K562 (cell line): Measurements from ENCODE around the gene RNF2. TPM values are rescaled to one million over a fixed set of nuclear protein-coding genes. Genes with fewer than 3 reads are reported as not detected.

Experiments used
- ATF7 ChIP-seq: fragments of 450-650 bp; IDR thresholded peaks from 2 replicates; pipeline ENCODE4 v1.7.1; 2014; ENCODE audit warnings: mild to moderate bottlenecking, moderate library complexity
- ELF2 ChIP-seq: fragments of 250-450 bp; sonication (Bioruptor Pico); IDR thresholded peaks from 2 replicates; pipeline ENCODE4 v1.5.0; 2021; ENCODE audit warnings: mild to moderate bottlenecking
- GTF2A2 ChIP-seq: IDR thresholded peaks from 2 replicates; pipeline ENCODE4 v1.6.1; 2016; ENCODE audit warnings: mild to moderate bottlenecking, missing genetic modification characterization, missing compliant biosample characterization
- ILF3 ChIP-seq: fragments of 450-650 bp; IDR thresholded peaks from 2 replicates; pipeline ENCODE4 v1.6.1; 2018; ENCODE audit warnings: antibody characterized with exemption, mild to moderate bottlenecking, moderate library complexity, borderline replicate concordance
- JUN ChIP-seq, 2 experiments: sonication (generic) in 1 of 2; formaldehyde crosslinking in 1 of 2; IDR thresholded peaks; 2 replicates each; pipeline versions ENCODE4 v1.6.1 to v1.8.0; 2012 to 2022; ENCODE audit warnings: borderline replicate concordance in 2 of 2, mild to moderate bottlenecking in 2 of 2, improper control_type of control experiment in 1 of 2, low read depth in 1 of 2, low read length in 1 of 2, missing genetic modification reagents in 1 of 2
- MYC ChIP-seq, 2 experiments: fragments of 250-450 bp in 1 of 2; sonication (Bioruptor Pico) in 1 of 2; IDR thresholded peaks; 2 replicates each; pipeline versions ENCODE4 v1.5.1 to v1.6.1; 2012 to 2021; ENCODE audit warnings: low read depth in 2 of 2, borderline replicate concordance in 1 of 2, improper control_type of control experiment in 1 of 2, low read length in 1 of 2, mild to moderate bottlenecking in 1 of 2, moderate library complexity in 1 of 2
- NFXL1 ChIP-seq: fragments of 450-650 bp; formaldehyde crosslinking; IDR thresholded peaks from 2 replicates; pipeline ENCODE4 v1.4.0; 2021; ENCODE audit warnings: mild to moderate bottlenecking
- PHF20 ChIP-seq: fragments of 450-650 bp; IDR thresholded peaks from 2 replicates; pipeline ENCODE4 v1.6.1; 2018; ENCODE audit not compliant: partially characterized antibody
- SIRT6 ChIP-seq: IDR thresholded peaks from one replicate; pipeline ENCODE4 v1.6.1; 2012; ENCODE audit warnings: low read depth, mild to moderate bottlenecking, control low read depth, inconsistent platforms, low read length, moderate library complexity
- SMAD3 ChIP-seq: fragments of 450-650 bp; formaldehyde crosslinking; conservative IDR thresholded peaks from 2 replicates; pipeline ENCODE4 v1.4.0; 2020; ENCODE audit warnings: mild to moderate bottlenecking
- U2AF1 ChIP-seq: fragments of 200-400 bp; formaldehyde crosslinking; optimal IDR thresholded peaks from 2 replicates; pipeline ENCODE3; 2017; ENCODE audit warnings: mild to moderate bottlenecking, low read depth, low read length, moderate library complexity
- ZNF184 ChIP-seq: sonication (generic); formaldehyde crosslinking; IDR thresholded peaks from 2 replicates; pipeline ENCODE4 v1.5.0; 2020; ENCODE audit warnings: missing genetic modification reagents
- ZNF224 ChIP-seq: sonication (generic); formaldehyde crosslinking; IDR thresholded peaks from 2 replicates; pipeline ENCODE4 v1.8.0; 2022; ENCODE audit warnings: mild to moderate bottlenecking, missing genetic modification reagents
- polyA plus RNA-seq, 8 experiments: library from polyadenylated mRNA; depleted of rRNA in 4 of 8; stranded (reverse) in 5 of 8; unstranded in 3 of 8; fragments of >200 nt; fragmentation: Nextera tagmentation in 2 of 8; fragmentation: Illumina TruSeq in 1 of 8; extraction: Ambion mirVana in 2 of 8; extraction: Trizol in 1 of 8; gene quantifications; 2 replicates each; pipeline versions ENCODE4 v1.2.1 to v1.2.3, GENCODE V29; 2011 to 2014; ENCODE audit warnings: inconsistent platforms in 1 of 8, missing spikeins in 1 of 8
- total RNA-seq, 7 experiments: library from RNA; depleted of rRNA in 6 of 7; stranded (reverse); fragments of >200 nt in 6 of 7; fragmentation: Illumina TruSeq in 2 of 7; extraction: Trizol in 2 of 7; gene quantifications; 2 replicates each; pipeline versions ENCODE4 v1.2.1 to v1.2.3, GENCODE V29; 2011 to 2021; ENCODE audit warnings: low replicate concordance in 1 of 7
- TF ChIP-seq, protein P1 (sequence below): sonication (generic); formaldehyde crosslinking; IDR thresholded peaks from 2 replicates; pipeline ENCODE4 v1.8.0; 2023; ENCODE audit warnings: mild to moderate bottlenecking, missing genetic modification reagents
- TF ChIP-seq, protein P2 (sequence below): fragments of 250-450 bp; sonication (Bioruptor Pico); IDR thresholded peaks from 2 replicates; pipeline ENCODE4 v1.8.0; 2022; ENCODE audit warnings: moderate library complexity, mild to moderate bottlenecking, inconsistent platforms
- TF ChIP-seq, protein P3 (sequence below): sonication (generic); formaldehyde crosslinking; IDR thresholded peaks from 2 replicates; pipeline ENCODE4 v1.8.1; 2023; ENCODE audit warnings: mild to moderate bottlenecking, missing genetic modification reagents
- TF ChIP-seq, protein P4 (sequence below), 2 experiments: IDR thresholded peaks in 1 of 2; conservative IDR thresholded peaks in 1 of 2; 2 replicates each; pipeline ENCODE4 v1.6.1; 2016; ENCODE audit warnings: low read depth in 2 of 2, mild to moderate bottlenecking in 1 of 2, missing compliant biosample characterization in 1 of 2, missing genetic modification characterization in 1 of 2, moderate library complexity in 1 of 2

RNF2 gene
- total and polyA plus RNA-seq, 9 of the 15 experiments (the other 6 are each of a cell fraction or from before 2014, with no cell fraction given), result 7.1 to 66.5 (median 32.9) TPM

DNA sequence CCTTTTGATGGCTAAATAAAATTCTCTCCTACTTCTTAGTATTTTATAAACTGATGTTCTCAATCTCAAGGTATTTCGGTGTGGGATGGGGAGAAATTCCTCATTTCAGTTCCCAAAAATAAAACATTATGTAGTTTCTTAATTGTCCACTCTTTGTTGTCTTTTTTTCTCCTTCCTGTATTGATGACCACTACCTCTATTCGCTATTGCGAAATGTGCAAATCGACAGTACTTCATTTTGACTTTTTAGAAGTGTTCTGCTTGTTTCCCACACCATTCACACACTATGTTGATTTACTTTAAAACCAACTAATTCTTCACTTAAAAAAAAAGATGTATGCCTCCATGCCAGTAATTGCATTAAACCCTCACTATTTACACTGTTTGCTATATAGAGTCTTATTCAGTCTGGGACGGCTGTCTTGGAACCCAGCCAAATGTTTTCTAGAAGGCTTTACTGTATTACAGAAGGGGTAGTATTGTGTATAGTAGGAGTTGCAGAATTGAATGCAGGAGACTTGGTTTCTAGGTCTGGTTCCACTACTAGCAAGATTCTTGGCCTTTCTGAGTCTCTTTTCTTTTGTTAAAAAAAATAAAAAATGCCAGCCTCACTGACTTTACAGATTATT is 5.6 kb downstream of the RNF2 start (continued):
- TF ChIP-seq, protein P1, sequence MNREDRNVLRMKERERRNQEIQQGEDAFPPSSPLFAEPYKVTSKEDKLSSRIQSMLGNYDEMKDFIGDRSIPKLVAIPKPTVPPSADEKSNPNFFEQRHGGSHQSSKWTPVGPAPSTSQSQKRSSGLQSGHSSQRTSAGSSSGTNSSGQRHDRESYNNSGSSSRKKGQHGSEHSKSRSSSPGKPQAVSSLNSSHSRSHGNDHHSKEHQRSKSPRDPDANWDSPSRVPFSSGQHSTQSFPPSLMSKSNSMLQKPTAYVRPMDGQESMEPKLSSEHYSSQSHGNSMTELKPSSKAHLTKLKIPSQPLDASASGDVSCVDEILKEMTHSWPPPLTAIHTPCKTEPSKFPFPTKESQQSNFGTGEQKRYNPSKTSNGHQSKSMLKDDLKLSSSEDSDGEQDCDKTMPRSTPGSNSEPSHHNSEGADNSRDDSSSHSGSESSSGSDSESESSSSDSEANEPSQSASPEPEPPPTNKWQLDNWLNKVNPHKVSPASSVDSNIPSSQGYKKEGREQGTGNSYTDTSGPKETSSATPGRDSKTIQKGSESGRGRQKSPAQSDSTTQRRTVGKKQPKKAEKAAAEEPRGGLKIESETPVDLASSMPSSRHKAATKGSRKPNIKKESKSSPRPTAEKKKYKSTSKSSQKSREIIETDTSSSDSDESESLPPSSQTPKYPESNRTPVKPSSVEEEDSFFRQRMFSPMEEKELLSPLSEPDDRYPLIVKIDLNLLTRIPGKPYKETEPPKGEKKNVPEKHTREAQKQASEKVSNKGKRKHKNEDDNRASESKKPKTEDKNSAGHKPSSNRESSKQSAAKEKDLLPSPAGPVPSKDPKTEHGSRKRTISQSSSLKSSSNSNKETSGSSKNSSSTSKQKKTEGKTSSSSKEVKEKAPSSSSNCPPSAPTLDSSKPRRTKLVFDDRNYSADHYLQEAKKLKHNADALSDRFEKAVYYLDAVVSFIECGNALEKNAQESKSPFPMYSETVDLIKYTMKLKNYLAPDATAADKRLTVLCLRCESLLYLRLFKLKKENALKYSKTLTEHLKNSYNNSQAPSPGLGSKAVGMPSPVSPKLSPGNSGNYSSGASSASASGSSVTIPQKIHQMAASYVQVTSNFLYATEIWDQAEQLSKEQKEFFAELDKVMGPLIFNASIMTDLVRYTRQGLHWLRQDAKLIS (CRISPR knock-in tag), result no peak
- TF ChIP-seq JUN (IDR thresholded peaks at IDR 0.05; ENCODE audit: borderline replicate concordance, low read depth, low read length), result no peak
- TF ChIP-seq JUN (CRISPR knock-in tag; IDR thresholded peaks at IDR 0.05; ENCODE audit: borderline replicate concordance), result no peak
- TF ChIP-seq, protein P2, sequence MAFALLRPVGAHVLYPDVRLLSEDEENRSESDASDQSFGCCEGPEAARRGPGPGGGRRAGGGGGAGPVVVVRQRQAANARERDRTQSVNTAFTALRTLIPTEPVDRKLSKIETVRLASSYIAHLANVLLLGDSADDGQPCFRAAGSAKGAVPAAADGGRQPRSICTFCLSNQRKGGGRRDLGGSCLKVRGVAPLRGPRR (CRISPR knock-in tag), result no peak
- no peak for TF ChIP-seq ZNF224
- 0 out of 2 replicates have a peak, but pooled peaks have one; percentile 13 for TF ChIP-seq ELF2 (CRISPR knock-in tag)
- TF ChIP-seq NFXL1 (CRISPR knock-in tag), result no peak
- no peak for TF ChIP-seq U2AF1
- no peak for TF ChIP-seq PHF20
- no peak for TF ChIP-seq SIRT6
- no peak for TF ChIP-seq ILF3
- TF ChIP-seq, protein P3, sequence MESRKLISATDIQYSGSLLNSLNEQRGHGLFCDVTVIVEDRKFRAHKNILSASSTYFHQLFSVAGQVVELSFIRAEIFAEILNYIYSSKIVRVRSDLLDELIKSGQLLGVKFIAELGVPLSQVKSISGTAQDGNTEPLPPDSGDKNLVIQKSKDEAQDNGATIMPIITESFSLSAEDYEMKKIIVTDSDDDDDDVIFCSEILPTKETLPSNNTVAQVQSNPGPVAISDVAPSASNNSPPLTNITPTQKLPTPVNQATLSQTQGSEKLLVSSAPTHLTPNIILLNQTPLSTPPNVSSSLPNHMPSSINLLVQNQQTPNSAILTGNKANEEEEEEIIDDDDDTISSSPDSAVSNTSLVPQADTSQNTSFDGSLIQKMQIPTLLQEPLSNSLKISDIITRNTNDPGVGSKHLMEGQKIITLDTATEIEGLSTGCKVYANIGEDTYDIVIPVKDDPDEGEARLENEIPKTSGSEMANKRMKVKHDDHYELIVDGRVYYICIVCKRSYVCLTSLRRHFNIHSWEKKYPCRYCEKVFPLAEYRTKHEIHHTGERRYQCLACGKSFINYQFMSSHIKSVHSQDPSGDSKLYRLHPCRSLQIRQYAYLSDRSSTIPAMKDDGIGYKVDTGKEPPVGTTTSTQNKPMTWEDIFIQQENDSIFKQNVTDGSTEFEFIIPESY (CRISPR knock-in tag), result no peak
- no peak for TF ChIP-seq ATF7
- TF ChIP-seq SMAD3 (CRISPR knock-in tag), result no peak
- TF ChIP-seq MYC (IDR thresholded peaks at IDR 0.05; ENCODE audit: low read depth, low read length), result no peak
- no peak for TF ChIP-seq MYC (CRISPR knock-in tag; IDR thresholded peaks at IDR 0.05; ENCODE audit: borderline replicate concordance, low read depth)
- TF ChIP-seq GTF2A2 (tag), result no peak
- TF ChIP-seq, protein P4, sequence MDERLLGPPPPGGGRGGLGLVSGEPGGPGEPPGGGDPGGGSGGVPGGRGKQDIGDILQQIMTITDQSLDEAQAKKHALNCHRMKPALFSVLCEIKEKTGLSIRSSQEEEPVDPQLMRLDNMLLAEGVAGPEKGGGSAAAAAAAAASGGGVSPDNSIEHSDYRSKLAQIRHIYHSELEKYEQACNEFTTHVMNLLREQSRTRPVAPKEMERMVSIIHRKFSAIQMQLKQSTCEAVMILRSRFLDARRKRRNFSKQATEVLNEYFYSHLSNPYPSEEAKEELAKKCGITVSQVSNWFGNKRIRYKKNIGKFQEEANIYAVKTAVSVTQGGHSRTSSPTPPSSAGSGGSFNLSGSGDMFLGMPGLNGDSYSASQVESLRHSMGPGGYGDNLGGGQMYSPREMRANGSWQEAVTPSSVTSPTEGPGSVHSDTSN (CRISPR knock-in tag; IDR thresholded peaks at IDR 0.05; ENCODE audit: low read depth), result no peak
- TF ChIP-seq, protein P4 (tag; conservative IDR thresholded peaks at IDR 0.05; ENCODE audit: low read depth), result no peak
- TF ChIP-seq ZNF184, result no peak
- TF ChIP-seq, all 486 proteins: peak for 5
